Forelimb muscle (tissue), 1 donor: ENCODE measurements around the gene SYNE4. TPM values are rescaled to one million over a fixed set of nuclear protein-coding genes. Genes with fewer than 3 reads are reported as not detected.
"Not testable (repeated sequence)": the region's sequence is repeated elsewhere in the genome, so short reads cannot be mapped to it uniquely, and the experiment has no call there.

ENCODE experiments used
- DNase-seq: peaks from one replicate; pipeline ENCODE4 v3.0.0-alpha.2; 2013; ENCODE audit warnings: low read depth
- polyA plus RNA-seq: library from polyadenylated mRNA; unstranded; fragments of 120-200 nt; gene quantifications from one replicate; pipeline ENCODE4 v1.2.1, GENCODE V29; 2013; ENCODE audit not compliant: insufficient read length

The SYNE4 gene, protein sequence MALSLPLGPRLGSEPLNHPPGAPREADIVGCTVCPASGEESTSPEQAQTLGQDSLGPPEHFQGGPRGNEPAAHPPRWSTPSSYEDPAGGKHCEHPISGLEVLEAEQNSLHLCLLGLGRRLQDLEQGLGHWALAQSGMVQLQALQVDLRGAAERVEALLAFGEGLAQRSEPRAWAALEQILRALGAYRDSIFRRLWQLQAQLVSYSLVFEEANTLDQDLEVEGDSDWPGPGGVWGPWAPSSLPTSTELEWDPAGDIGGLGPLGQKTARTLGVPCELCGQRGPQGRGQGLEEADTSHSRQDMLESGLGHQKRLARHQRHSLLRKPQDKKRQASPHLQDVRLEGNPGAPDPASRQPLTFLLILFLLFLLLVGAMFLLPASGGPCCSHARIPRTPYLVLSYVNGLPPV
- polyA plus RNA-seq = 0.59 TPM

DNA sequence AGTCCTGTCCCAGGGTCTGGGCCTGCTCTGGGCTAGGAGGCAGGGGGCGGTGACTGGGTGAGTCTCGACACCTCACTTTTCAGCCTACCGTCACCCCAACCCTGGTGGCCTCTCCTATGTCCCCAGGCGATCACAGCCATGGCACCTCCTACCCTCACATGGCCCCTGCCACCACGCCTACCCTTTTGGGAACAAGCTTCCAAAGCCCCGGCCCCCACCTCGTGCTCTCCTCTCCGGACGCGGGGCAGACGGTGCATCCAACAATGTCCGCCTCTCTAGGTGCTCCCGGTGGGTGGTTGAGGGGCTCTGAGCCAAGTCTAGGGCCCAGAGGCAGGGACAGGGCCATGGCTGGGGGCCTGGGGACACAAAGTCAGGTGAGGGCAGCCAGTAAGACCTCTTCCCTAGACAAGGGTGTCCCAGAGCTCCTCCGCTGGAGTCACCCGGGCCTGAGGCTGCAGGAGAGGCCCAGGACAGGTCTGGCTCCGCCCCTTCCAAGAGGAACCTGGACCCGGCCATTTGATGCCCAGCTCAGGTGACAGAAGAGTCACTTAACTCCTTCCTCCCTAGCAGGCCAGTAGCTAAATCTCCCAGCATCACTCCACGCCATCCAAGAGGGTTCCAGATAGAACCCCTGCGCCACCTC lies at the start of gene SYNE4:
Gene SYNE4, minus strand, starts transcription at position 478 of the 643 bp plus-strand sequence. Its CDS starts 132 bp downstream, at position 346.
- DNase-seq = no peak

DNA sequence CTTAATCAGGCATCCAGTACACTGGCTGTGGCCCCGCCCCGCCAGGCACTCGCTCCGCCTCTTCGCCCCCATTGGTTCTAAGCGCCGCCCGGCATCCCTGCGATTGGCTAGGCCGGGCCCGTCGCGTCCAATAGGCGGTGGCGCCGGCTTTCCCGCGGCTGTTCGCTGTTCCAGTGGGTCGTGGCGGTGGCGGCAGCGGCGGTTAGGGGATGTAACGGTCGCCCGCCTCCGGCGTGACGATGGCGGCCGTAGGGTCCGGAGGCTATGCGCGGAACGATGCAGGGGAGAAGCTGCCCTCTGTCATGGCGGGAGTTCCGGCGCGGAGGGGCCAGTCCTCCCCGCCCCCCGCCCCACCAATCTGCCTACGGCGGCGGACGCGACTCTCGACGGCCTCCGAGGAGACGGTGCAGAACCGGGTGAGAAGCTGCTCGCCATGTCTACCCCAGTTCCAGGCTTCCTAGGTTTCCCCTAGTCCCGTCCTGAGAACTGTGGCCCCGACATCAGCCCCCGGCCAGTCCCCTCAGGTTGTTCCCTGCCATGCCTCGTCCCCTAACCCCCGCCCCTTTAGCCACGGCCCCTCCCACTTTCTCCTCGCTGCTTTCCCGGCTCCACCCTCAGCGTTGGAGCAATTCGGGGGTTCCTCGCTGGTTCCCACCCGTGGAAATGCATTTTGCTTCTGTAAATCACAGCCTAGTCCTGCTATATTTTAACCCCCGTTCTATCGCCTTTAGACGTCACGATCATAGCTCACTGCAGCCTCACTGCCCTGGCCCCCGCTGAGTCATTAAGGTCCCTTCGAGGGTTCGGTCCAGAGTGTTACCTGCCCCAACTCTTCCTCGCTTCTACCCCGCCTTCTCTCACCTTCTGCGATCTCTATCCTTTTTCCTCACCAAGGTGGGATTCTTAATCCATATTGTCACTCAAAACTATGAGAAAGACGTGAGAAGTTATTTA lies 46.4 kb upstream of the SYNE4 start, which contains the start of gene WDR62:
Gene WDR62, plus strand, starts transcription at position 165 of the 954 bp plus-strand sequence. Its CDS starts 75 bp downstream, at position 240.
- no peak for DNase-seq

DNA sequence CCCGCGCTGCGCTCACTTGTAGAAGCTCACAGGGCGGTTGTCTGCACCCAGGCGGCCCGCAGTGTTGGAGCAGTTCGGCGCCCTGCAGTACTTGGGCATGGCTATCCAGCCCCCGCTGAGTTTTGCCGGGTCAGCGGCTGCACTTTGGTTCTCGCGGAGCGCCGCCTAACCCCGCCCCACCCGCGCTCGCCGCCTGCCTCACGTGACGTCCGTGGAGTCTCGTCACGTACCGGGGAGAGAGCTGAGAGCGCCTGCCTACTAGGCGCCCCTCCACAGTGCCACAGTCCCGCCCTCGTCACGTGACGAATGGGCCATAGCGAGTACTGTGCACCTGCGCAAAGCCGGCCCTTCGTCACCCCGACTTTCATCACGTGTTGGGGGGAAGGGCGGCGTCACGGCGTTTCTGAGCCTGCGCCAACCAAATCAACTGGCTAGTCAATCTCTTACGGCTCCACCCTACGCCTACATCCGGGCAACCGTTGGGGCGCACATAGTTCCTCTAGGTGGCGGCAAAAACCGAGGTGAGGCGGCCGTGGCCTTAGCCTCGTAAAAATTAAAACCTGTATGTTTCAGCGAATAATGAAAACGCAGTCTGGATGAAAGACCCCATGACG lies 45.6 kb upstream of the SYNE4 start, which contains the start of gene THAP8:
Gene THAP8, minus strand, starts transcription at position 167 of the 614 bp plus-strand sequence. Its CDS starts 68 bp downstream, at position 99.
- peak; percentile 98 for DNase-seq

GRCh38 chr19:36051637-36052036 lies 43.0 kb upstream of the SYNE4 start:
- DNase-seq = no peak

- DNase-seq = no peak
These were observed 42.6 kb upstream of the SYNE4 start for GRCh38 chr19:36051236-36051635.

GRCh38 chr19:36049080-36049698 lies 40.6 kb upstream of the SYNE4 start:
- no peak for DNase-seq

DNA sequence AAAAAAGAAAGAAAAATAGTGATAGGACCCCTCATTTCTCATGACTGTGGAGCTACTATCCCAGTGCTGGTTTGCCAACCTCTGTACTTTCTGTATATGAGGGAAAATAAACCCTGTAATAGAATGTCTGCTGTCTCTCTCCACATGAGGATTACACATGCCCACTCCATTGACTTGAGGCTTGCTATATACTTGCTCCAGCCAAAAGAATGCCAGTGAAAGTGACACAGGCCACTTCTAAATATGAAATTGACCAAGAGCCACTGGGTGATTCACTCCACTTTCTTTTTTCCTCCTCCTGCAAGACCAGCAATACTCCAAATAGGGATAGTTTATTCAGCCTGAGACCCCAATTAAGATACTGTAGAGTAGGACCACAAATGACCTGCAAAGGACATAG lies 39.2 kb upstream of the SYNE4 start:
- DNase-seq = no peak

DNA sequence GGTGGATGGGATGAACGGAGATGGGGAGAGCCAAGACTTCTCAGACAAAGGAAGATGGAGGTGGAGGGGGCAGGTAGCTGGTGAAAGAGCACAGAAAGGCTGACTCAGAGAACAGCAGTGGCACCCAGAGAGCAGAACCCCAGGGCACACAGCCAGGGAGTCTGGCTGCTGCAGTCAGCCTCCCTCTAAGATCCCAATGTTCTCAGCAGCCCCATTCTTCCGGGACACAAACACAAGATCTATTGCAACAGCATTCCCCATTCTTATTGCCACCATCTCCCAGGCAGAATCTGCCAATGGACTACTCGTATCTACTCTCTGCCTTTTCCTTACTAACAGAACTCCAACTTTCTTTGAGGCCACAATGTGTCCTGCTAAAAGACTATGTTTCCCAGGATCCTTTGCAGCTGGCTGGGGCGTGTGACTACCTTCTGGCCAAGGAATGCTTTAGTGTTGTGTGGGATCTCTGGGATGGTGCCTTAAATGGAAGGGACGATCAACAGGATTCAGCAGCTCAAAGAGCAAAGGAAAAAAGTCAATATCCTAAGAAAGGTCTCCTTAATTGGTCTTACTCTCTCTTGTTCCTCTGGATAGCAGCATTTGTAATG lies 37.9 kb upstream of the SYNE4 start:
- no peak for DNase-seq

- DNase-seq = no peak
These were observed 35.3 kb upstream of the SYNE4 start for GRCh38 chr19:36043952-36044351.

- no peak for DNase-seq
These were observed 33.2 kb upstream of the SYNE4 start for GRCh38 chr19:36041831-36042230.

DNA sequence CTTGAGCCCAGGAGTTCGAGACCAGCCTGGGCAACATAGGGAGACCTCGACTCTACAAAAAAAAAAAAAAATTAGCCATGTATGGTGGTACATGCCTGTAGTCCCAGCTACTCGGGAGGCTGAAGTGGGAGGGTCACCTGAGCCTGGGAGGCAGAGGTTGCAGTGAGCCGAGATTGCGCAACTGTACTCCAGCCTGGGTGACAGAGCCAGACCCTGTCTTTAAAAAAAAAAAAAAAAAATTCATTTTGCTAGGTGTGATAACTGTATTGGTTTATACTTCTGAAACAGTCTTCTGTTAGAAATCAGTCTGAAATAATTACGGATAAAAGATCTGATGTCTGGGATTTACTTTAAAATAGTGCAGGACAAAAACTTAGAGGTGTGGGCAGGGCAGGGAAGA lies 32.5 kb upstream of the SYNE4 start:
- DNase-seq = not testable (repeated sequence)

GRCh38 chr19:36040495-36040894 lies 31.9 kb upstream of the SYNE4 start:
- no peak for DNase-seq

GRCh38 chr19:36032251-36033104 lies 23.9 kb upstream of the SYNE4 start, which contains the start of gene CLIP3:
Gene CLIP3, minus strand, starts transcription at chr19:36032873. Its CDS starts 516 bp downstream, at chr19:36032357.
- DNase-seq = no peak

DNA sequence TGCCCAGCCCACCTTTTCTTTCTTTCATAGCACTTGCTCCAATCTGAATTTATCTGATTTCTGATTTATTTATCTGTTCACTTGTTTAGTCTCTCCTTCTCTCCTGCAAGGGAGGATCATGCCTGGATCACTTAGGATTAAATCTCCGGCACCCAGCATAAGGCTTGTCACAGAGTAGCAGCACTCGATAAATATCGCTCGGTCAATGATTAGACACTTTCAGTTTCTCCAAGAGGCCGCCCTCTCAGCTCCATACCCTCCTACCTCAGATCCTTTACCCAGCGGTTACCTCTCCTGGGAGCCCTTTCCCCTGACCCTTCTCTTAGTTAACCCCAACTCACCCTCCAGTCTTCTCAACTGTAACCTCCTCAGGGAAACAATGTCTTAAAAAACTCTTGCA lies 22.7 kb upstream of the SYNE4 start:
- DNase-seq = no peak

- no peak for DNase-seq
These were observed 21.9 kb upstream of the SYNE4 start for GRCh38 chr19:36030264-36031148.

DNA sequence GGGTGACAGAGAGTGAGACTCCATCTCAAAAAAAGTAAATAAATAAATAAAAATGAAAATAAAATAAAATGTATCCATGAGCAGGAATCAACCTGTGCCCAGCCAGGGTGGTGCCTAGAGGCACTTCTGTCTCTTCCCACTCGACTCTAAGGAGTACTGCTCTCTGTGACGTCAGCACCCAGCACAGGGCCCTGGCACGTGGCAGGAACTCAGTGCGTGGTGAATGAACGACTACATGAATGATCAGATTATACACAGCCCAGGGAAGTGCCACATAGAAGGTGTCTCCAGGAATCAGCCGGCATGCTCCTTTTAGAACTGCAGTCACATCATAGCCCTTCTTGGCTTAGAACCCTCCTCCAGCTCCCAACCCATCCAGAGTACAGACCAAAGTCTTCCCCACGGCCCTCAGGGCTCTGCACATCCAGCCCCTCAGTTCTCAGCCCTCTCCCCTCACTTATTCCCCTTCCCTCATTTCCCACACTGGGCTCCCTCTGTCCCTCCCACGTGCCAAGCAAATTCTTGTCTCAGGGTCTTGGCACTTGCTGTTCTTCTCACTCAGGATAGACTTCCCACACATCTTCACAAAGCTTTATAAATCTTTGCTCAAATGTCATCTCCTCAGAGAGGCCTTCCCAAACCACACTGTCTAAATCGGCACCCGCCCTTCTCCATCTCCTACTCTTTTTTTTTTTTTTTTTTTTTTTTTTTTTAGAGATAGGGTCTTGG lies 19.9 kb upstream of the SYNE4 start:
- DNase-seq = no peak

GRCh38 chr19:36027696-36028095 lies 19.1 kb upstream of the SYNE4 start:
- DNase-seq = no peak
